Measurements from ENCODE around the gene DYSF.

DNA sequence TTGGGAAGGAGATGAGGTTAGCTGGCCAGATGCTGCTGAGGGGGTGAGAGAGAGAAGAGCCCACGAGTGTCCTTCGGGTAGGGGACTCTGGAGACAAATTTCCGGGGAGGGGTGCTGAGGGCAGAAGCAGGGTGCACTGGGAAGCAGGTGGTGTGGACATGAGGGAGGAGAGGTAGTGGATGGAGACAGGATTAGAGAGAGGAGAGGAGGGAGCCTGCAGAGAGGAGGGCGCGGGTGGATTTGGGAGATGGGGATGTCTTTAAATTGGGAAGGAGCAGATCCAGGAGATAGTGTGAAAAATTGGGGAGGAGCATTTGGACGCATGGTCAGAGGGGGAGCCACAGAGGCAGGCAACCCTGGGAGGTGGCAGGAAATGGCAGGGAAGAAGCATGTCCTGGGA, 154.7 kb downstream of the DYSF start:
- TF ChIP-seq, protein P1, sequence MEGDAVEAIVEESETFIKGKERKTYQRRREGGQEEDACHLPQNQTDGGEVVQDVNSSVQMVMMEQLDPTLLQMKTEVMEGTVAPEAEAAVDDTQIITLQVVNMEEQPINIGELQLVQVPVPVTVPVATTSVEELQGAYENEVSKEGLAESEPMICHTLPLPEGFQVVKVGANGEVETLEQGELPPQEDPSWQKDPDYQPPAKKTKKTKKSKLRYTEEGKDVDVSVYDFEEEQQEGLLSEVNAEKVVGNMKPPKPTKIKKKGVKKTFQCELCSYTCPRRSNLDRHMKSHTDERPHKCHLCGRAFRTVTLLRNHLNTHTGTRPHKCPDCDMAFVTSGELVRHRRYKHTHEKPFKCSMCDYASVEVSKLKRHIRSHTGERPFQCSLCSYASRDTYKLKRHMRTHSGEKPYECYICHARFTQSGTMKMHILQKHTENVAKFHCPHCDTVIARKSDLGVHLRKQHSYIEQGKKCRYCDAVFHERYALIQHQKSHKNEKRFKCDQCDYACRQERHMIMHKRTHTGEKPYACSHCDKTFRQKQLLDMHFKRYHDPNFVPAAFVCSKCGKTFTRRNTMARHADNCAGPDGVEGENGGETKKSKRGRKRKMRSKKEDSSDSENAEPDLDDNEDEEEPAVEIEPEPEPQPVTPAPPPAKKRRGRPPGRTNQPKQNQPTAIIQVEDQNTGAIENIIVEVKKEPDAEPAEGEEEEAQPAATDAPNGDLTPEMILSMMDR (IDR thresholded peaks at IDR 0.05), result no peak
- TF ChIP-seq REST (IDR thresholded peaks at IDR 0.05; ENCODE audit: insufficient read depth in 1 of 2, low read depth in 2 of 2, low read length in 1 of 2) (no peak), SIN3A (IDR thresholded peaks at IDR 0.05; ENCODE audit: borderline replicate concordance, insufficient read depth, low read depth, low read length) (no peak), POLR2AphosphoS5 (IDR thresholded peaks at IDR 0.05; ENCODE audit: low read depth, low read length) (no peak)
